GDM1 (cell line): ENCODE measurements around the gene ARFGEF2.
"Not testable (repeated sequence)": the region's sequence is repeated elsewhere in the genome, so short reads cannot be mapped to it uniquely, and the experiment has no call there.

Source experiments
- DNase-seq: peaks from one replicate; lab custom pipeline; 2025; lab: John Stamatoyannopoulos, UW

Gene ARFGEF2

DNA sequence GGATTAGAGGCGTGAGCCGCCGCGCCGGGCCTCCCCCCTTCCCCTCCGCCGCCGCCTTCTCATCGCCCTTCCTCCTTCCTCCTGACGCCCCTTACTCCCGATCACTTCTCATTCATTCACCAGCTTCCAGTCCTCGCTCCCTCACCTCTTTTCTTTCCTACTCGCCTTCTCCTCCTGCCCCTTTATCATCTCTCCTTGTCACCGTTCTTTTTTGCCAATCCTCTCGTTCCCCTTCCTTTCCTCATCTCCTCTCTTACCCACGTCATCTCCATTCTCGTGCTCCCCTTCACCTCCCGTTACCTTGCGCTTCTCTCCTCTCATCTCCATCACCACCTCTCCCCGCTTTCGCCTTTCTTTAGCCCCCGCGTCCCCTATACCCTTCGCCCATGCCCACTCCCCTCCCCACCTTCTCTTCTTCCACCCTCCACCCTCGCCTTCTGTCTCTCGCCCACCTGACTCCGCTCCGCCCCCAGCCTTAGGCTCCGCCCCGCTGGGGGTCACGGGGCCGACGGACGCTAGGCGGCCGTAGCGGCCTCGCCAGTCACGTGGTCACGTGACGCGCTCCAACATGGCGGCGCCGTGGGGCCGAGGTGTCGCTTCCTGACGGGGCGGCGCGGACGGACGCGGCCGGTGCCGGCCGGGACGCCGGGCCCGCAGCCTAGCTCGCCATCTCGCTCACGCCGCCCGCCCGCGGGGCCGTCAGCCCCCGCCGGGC is at the start of gene ARFGEF2:
Gene ARFGEF2 (plus strand): TSS at position 544 of the 715 bp plus-strand sequence. CDS start 179 bp downstream, outside the sequence.
- DNase-seq = peak; percentile 89

DNA sequence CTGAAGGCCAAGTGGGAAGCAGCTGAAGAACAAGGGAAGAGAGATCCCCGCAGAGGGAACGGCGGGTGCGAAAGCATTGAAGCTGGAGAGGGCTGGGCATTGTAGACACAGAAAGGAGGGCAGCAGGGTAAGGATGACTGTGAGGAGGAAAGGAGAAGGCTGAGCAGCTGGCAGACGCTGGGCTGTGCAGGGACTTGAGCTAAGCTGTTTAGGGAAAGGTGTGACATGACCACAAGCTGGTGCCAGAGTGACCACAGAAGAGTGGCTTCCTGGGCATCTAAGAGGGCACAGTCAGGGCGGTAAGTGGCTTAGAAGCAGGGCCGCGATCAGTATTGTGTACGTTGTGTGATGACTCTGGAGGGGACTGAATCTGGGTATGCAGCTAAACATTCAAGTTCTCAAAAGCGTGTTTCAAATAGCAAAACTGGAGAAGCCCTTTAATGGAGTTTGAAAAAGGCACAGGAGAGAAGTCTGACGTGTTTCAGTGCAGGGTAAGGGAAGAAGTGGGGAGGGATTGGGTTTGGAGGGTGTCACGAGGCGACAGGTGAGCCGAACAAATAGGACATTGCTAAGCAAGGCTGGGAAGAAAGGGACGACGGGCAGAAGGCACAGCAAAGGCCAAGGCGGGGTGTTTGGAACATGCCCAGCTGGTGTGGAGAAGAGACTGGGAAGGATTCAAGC is 46.1 kb upstream of the ARFGEF2 start:
- DNase-seq = peak; percentile 8

DNA sequence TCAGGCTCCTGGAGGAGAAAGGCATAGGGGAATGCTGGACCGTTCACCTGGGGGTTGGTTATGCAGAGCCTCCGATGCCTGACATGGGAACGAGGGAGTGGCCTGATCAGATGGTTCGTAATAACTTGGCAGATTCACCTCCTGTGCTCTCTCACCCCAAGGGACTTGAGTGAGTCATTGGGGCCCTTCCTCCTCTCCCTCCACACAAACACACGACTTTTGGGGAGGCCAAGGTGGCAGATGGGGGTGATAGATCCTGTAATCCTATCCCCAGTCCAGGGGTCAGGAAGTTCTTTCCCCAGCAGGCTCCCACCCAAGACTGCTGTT is 45.6 kb upstream of the ARFGEF2 start:
- no peak for DNase-seq

DNA sequence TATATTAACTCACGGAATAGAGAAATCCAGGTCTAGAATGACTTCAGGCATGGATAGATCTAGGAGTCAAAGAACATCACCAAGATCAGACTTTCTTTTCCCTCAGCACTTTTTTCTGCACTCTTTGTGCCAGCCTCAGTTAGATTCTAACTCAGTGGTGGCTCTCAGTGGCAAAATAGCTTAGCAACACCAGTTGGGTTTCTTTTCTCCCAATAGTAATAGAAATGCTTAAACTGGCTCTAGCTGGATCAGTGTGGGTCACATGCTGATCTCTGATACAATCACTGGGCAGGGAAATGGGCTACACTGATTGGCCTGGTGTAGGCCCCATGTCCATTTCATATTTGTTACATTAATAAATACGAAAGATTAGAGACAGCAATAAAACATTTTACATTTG is 44.2 kb upstream of the ARFGEF2 start:
- no peak for DNase-seq

DNA sequence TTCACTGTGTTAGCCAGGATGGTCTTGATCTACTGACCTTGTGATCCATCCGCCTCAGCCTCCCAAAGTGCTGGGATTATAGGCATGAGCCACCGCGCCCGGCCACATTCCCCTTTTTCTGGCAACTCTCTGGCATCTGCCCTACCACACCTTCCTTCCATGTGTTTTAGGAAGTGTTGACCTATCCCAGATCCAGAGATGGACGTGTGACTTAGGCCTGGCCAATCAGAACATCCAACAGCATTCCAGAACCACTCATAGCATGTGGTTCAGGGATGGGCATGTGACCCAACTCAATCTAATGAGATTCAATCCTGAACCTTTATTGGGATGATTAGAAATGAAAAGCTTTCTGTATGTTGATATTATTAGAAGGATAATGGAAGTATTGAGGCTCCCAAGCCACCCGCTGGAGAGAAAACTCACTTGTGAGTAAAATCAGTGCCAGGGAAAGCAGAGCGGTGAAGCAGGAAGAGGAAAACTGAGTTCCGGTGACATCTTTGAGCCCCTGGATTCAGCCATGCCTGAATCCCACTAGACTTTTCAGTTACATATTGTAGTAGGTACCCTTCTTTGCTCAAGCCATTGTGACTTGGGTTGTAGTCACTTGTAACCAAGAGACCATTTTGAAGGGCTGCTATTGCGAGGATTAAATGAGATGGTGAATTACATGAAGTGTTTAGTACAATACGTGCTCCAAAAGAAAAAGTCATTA is 42.8 kb upstream of the ARFGEF2 start:
- no peak for DNase-seq

DNA sequence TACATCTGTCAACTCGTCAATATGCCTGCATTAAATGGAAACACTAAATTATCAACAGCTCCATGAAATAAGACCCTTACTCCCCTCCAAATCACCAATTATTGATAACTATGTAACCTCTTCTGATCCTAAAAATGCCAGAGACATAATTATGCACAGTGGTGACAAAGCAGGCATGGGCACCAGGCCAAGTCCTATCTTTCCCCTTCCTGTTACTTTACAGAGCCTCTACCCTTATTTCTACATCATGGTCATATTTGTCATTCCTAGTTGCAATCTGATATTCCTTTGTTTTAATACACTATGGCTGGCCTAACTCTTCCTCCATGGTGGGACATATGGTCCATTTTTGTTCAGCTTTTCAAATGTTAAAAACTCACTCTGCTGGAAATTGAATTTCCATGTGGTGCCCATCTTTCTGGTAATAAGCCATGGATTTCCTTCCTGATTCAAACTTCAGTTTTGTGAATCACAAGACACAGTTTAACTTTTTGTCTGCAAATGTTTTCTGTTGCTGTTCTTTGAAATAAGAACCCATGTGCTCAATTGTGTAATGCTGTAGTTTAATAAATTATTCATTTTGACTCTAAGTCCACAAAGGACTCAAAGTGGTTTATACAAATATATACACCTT is 41.8 kb upstream of the ARFGEF2 start:
- no peak for DNase-seq

DNA sequence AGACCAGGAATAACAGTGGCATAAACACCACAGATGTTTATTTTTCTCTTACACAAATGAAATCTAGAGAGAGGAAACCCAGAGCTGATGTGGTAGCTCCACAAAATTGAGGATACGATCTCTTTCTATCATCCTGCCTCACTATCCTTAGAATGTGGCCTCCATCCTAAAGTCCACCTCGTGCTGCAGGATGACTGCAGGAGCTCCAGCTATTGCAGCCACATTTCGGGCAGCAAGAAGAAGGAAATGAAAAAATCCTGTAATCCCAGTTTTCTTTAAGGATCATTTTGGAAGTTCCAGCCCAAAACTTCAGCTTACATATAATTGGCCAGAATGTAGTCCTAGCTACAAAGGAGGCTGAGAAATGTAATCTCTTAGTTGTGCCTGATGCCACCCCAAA is 41.2 kb upstream of the ARFGEF2 start:
- DNase-seq = no peak

DNA sequence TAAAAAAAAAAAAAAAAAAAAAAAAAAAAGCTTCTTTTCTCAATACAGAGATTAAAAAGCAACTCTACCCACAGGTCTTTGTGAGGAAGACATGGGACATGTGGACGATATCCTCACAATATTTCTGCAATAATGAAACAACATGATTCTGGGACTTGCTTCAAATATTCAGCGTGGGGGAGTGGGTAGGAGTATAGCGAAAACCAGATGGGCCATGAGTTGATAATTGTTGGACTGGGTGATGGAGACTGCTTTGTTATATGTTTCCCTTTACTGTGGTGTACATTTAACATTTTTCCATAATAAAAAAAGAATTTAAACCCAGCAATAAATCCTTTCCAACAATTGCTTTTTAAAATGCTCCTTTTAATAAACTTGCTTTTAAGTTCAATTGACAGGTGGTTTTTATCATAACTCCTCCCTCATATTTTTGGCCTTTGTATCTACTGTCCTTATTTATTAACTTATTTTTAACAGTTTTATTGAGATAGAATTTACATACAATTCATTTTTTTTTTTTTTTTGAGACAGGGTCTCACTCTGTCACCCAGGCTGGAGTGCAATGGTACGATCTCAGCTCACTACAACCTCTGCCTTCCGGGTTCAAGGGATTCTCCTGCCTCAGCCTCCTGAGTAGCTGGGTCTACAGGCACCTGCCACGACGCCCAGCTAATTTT is 40.4 kb upstream of the ARFGEF2 start:
- DNase-seq = no peak

DNA sequence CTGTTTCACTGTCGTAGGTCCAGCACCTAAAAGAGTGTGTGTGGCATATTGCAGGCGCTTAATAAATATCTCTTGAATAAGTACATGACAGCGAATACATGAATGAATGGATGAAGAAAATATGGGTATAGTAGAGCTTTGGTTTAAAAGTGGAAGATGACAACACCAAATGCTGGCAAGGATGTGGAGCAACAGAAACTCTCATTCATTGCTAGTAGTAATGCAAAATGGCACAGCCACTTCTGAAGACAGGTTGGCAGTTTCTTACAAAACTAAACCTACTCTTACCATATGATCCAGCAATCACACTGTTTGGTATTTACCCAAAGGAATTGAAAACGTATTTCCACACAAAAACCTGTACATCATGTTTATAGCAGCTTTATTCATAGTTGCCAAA is 36.3 kb upstream of the ARFGEF2 start:
- no peak for DNase-seq

DNA sequence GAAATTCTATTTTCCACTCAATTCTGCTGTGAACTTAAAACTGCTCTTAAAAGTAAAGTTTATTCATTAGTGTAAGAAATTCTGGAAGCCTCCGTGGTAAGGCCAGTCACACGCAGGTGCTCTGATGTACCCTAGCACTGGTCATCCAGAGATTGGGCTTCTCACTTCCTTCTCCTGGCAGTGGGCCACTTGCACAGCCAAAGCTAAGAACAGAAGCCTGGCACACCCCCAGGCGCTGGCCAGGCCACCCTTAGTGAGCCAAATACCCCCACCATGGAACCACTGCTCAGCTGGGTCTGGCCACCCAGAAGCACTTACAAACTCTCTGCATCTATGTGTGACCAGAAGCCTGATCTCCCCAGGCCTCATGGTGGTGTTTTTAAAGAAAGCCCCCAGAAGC is 35.3 kb upstream of the ARFGEF2 start:
- no peak for DNase-seq

DNA sequence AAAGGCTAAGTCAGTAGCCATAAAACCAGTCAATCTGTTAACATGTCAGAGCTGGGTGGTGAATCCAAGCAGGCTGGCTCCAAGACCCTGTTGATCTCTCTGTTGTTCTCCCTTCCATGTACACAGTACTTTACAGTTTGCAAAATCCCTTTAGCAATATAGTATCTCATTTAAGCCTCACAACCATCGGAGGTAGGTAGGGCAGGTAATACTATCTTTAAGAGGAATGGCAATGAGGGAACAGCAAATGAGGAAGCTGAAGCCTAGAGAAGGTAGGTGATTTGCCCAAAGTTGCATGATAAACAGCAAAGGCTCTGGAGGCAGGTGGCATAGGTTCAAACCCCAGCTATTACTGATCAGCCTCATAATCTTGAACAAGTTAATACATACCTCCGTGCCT is 34.7 kb upstream of the ARFGEF2 start:
- no peak for DNase-seq

DNA sequence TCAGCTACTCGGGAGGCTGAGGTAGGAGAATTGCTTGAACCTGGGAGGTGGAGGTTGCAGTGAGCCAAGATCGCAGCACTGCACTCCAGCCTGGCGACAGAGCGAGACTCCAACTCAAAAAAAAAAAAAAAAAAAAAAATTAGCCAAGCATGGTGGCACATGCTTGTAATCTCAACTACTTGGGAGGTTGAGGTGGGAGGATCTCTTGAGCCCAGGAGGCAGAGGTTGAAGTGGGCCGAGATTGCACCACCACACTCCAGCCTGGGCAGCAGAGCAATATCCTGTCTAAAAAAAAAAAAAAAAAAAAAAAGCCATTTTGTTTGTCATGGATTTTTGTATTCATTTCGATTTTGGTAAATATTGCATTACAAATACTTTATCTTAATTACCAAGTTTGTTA is 33.0 kb upstream of the ARFGEF2 start:
- not testable (repeated sequence) for DNase-seq

DNA sequence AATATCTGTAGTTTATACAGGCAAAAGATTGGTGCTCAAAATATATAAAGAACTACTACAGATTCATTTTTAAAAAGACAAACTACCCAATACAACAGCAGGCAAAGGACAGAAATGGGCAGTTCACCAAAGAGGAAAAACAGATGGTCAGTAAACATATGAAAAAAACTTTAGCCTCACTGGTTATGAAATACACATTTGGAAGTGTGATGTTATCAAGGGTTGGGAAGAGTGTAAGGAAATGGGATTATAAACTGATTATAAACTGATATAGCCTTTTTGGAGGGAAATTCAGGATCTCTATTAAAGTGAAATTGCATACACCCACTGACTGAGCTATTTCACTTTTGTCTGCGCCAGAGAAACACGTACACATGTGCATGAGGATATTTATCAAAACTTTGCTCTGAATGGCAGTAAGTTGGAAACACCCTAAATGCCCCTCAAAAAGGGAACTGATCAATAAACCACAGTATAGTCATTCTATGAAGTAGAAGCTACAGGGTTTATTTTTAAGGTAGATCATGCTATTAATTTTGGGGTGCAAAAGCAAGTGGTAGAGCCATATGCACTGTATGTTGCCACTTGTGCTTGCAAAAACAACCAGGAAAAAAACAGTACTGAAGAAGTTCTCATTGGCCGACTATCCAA is 32.2 kb upstream of the ARFGEF2 start:
- DNase-seq = no peak

DNA sequence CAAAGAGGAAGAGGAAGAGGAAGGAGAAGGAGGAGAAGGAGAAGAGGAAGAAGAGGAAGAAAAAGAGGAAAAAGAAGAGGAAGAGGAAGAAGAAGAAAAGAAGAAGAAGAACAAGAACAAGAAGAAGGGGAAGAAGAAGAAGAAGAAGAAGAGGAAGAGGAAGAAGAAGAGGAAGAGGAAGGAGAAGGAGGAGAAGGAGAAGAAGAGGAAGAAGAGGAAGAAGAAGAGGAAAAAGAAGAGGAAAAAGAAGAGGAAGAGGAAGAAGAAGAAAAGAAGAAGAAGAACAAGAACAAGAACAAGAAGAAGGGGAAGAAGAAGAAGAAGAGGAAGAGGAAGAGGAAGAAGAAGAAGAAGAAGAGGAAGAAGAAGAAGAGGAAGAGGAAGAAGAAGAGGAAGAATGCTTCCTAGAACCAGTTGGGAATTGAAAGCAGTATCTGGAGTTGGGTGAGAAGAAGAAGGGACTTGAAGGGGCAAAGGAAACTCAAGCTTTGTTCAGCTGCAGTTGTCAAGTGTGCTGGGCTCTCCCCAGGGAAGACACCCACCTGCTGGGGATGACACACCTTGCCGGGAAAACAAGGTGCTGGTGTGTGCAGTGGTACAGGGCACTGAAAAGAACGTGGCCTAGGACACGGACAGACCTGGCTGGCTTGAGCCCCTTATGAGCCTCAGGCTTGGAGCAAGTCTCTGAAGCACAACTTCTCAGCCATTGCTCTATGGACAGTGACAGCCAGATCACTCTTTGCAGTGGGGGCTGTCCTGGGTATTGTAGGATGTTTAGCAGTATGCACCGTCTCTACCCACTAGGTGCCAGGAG is 30.1 kb upstream of the ARFGEF2 start:
- no peak for DNase-seq

DNA sequence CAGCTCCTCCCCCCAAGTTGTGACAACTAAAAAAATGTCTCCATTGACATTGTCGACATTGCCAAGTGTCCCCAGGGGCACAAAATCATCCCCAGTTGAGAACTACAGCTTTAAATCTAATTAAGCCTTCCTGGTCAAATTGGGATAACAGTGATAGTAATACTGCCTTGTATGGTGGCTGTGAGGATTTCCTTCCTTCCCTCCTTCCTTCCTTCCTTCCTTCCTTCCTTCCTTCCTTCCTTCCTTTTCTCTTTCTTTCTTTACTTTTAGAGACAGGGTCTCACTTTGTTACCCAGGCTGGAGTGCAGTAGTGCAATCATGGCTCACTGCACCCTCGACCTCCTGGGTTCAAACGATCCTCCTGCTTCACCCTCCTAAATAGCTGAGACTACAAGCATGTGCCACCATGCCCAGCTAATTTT is 29.5 kb upstream of the ARFGEF2 start:
- no peak for DNase-seq

DNA sequence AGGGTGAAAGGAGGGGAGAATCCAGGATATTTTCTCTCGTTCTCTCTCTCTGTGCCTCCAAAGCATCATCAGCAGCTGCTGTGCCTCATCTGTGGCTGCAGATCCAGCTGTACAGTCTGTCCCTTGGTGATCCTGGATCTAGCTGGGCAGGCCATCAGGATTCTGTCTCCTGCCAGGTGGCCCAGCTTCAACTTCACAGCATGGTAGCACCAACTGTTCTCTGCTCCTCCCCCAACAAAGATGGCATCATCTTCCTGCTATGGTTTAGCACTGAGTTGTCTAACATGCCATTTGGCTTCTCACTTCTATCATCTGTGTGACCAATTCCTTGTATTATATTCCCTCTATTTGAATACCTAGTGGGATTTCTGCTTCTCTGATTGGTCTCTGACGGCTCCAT is 28.6 kb upstream of the ARFGEF2 start:
- no peak for DNase-seq

DNA sequence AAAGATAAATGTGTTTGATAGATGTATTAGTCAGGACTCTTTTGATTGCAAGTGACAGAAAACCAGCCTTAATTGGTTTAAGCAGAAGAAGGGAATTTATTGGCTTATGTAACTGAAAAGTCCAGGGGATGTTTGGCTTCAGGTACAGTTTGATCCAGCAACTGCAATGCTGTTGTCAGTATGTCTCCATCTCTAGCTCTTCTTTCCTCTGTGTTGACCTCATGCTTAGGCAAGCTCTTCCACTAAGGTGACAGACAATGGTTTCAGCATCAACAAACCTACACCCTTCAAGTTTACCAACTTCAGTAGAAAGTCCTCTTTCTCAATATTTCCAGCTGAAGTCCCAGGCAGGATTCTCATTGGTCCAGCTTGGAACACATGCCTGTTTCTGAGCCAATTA is 28.1 kb upstream of the ARFGEF2 start:
- no peak for DNase-seq

DNA sequence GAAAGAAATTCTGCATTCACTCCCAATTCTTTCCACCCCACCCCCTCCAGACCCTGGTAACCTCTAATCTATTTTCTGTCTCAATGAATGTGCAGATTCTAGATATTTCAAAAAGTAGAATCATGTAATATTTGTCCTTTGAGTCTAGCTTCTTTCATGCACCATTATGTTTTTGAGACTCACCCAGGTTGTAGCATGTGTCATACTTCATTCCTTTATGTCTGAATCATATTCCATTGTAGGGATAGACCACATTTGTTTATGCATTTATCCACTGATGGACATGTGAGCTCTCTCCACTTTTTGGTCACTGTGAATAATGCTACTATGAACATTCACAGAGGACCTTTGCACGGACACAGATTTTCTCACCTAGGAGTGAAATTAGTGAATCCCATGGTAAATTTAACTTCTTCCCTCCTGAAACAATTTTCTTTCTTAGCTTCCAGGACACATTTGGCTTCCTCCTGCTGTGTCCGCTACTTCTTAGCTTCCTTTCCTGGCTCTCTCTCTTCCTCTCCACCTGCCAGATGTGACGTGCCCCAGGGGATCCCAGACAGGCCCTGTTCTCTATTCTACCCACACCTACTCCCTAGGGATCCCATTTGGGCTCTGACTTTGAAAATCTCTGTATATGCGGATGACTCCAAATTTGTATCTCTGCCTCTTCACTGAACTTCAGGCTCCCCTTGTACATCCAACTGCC is 24.1 kb upstream of the ARFGEF2 start:
- no peak for DNase-seq

DNA sequence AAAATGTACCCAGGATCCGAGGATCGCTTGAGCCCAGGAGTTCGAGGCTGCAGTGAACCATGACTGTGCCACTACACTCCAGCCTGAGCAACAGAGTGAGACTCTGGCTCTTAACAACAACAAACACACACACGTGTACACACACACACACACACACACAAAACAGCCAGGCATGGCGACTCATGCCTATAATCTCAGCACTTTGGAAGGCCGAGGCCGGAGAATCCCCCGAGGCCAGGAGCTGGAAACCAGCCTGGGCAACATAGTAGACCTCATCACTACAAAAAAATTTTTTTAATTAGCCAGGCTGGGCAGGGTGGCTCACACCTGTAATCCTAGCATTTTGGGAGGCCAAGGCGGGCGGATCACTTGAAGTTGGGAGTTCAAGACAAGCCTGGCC is 23.3 kb upstream of the ARFGEF2 start:
- DNase-seq = no peak

DNA sequence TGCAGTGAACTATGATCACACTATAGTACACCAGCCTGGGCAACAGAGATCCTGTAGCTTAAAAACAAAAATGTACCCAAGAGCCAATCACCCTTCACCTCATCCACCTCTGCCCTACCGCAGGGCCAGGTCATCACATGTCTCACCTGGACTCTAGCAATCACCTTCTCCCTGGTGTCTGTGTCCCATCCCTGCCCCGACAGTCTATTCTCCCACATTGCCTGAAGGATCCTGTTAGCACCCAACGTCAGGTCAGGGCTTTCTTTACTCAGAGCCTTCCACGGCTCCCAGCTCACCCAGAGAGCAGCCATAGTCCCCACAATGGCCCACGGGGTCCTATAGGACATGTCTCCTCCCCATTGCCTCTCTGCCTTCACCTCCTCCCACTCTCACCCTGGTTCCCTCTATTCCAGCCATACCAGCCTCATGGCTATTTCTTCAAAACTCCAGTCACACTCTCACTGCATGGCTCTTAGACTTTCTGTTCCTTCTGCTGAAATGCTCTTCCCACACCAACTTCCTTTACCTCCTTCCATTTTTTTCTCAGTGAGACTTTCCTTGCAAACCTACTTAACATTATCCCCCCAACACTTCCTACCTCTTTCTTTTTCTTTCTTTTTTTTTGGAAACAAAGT is 22.5 kb upstream of the ARFGEF2 start:
- DNase-seq = no peak
